GM12878 (cell line): ENCODE measurements around the gene SLC4A9.

Source experiments
- ATF3 ChIP-seq: IDR thresholded peaks from 2 replicates; pipeline ENCODE4 v1.6.1; 2011; ENCODE audit warnings: low read depth, mild to moderate bottlenecking, low read length, moderate library complexity, borderline replicate concordance; ENCODE audit errors: extremely low read depth
- CTCF ChIP-seq, 3 experiments: IDR thresholded peaks in 2 of 3; conservative IDR thresholded peaks in 1 of 3; 2 replicates each; pipeline ENCODE4 v1.5.1; 2011; ENCODE audit warnings: low read depth in 3 of 3, low read length in 3 of 3, mild to moderate bottlenecking in 3 of 3, control low read depth in 2 of 3, moderate library complexity in 2 of 3, inconsistent platforms in 1 of 3, mixed read lengths in 1 of 3; ENCODE audit not compliant: control insufficient read depth in 2 of 3, insufficient read depth in 1 of 3; ENCODE audit errors: extremely low read depth in 1 of 3
- EZH2 ChIP-seq: IDR thresholded peaks from 2 replicates; pipeline ENCODE4 v1.6.1; 2012; ENCODE audit warnings: low read depth, mild to moderate bottlenecking, control low read depth, inconsistent platforms, low read length, borderline replicate concordance; ENCODE audit not compliant: control insufficient read depth
- MXI1 ChIP-seq: fragments of 150-350 bp; IDR thresholded peaks from 2 replicates; pipeline ENCODE4 v1.6.1; 2011; ENCODE audit warnings: low read depth, mild to moderate bottlenecking, inconsistent platforms, low read length, improper control_type of control experiment
- NRF1 ChIP-seq: conservative IDR thresholded peaks from 2 replicates; pipeline ENCODE4 v1.6.1; 2011; ENCODE audit warnings: mild to moderate bottlenecking, low read depth, low read length, improper control_type of control experiment
- PAX5 ChIP-seq: IDR thresholded peaks from 2 replicates; pipeline ENCODE4 v1.6.1; 2011; ENCODE audit warnings: low read depth, low read length, borderline replicate concordance
- POLR2AphosphoS5 ChIP-seq: IDR thresholded peaks from 2 replicates; pipeline ENCODE4 v1.6.1; 2011; ENCODE audit warnings: mild to moderate bottlenecking, low read length, inconsistent platforms
- SIX5 ChIP-seq: IDR thresholded peaks from 2 replicates; pipeline ENCODE4 v1.6.1; 2011; ENCODE audit warnings: mild to moderate bottlenecking, low read depth, low read length, moderate library complexity; ENCODE audit not compliant: severe bottlenecking
- USF2 ChIP-seq: IDR thresholded peaks from 2 replicates; pipeline ENCODE4 v1.6.1; 2011; ENCODE audit warnings: low read depth, low read length, improper control_type of control experiment, borderline replicate concordance
- YY1 ChIP-seq: IDR thresholded peaks from 2 replicates; pipeline ENCODE4 v1.6.1; 2011; ENCODE audit warnings: low read depth, mild to moderate bottlenecking, low read length
- ZBED1 ChIP-seq: IDR thresholded peaks from 2 replicates; pipeline ENCODE4 v1.6.1; 2016; ENCODE audit warnings: borderline replicate concordance
- TF ChIP-seq, protein P1 (sequence below): fragments of 450-650 bp; IDR thresholded peaks from 2 replicates; pipeline ENCODE4 v1.6.1; 2016; ENCODE audit warnings: mild to moderate bottlenecking
- TF ChIP-seq, protein P2 (sequence below): IDR thresholded peaks from 2 replicates; pipeline ENCODE4 v1.6.1; 2012; ENCODE audit warnings: low read depth, low read length, improper control_type of control experiment

GRCh38 chr5:140337880-140338279 lies 22.1 kb upstream of the SLC4A9 start:
- TF ChIP-seq, protein P1, sequence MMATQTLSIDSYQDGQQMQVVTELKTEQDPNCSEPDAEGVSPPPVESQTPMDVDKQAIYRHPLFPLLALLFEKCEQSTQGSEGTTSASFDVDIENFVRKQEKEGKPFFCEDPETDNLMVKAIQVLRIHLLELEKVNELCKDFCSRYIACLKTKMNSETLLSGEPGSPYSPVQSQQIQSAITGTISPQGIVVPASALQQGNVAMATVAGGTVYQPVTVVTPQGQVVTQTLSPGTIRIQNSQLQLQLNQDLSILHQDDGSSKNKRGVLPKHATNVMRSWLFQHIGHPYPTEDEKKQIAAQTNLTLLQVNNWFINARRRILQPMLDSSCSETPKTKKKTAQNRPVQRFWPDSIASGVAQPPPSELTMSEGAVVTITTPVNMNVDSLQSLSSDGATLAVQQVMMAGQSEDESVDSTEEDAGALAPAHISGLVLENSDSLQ, result no peak
- TF ChIP-seq YY1 (no peak), USF2 (no peak), ATF3 (no peak), ZBED1 (no peak), CTCF (IDR thresholded peaks at IDR 0.05 in 2 of 3, conservative IDR thresholded peaks at IDR 0.05 in 1 of 3; ENCODE audit: control insufficient read depth in 2 of 3, extremely low read depth in 1 of 3, insufficient read depth in 1 of 3, low read depth in 3 of 3, low read length in 3 of 3) (no peak), PAX5 (no peak), SIX5 (no peak), NRF1 (no peak), POLR2AphosphoS5 (no peak), MXI1 (no peak), EZH2 (no peak)
- TF ChIP-seq, protein P2, sequence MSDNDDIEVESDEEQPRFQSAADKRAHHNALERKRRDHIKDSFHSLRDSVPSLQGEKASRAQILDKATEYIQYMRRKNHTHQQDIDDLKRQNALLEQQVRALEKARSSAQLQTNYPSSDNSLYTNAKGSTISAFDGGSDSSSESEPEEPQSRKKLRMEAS, result no peak
